ENCODE results near the gene GPC3.
"Not testable (repeated sequence)": the region's sequence is repeated elsewhere in the genome, so short reads cannot be mapped to it uniquely, and the experiment has no call there.

Gene GPC3

DNA sequence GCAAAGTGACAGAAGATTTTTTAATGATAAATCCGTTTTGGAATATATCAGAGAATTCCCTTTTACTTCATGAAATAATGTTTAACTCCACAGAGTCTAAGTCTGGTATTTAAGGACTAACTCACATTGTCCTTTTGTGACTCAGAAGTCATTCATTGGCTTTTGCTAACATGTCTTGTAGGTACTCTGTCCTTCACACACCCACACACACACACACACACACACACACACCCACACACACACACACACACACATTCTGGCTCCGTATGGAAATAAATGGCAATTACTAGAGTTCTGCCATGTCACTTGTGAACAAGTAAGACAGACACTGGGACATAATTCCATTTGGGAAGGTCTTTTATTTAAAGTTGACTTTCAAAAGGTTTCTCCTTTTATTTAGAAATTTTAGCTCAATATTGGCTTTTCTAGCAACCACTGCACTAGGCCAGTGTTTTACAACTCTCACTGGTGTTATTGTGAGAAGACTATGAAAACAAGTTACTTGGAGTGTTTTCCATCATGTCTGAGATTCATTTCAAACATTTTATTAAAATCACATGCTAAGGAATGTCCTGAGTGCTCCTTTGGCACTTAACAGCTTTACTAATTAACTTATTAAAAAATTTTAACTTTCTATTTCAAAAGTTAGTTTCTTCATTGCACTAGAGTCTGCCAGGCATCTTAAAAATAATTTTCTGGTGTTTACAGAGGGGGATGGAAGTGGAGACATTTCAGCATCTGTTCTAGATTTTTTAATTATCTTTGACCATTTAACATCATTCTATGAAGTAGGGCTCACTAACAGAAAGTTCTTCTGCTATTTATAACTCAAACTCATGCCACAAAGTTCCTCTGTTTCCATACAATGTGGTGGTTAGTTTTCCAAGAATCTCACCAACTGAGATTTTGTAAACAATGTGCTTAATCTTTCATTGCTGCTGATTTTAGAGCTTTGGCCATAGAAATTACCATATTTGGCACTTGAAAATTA, 329.8 kb downstream of the GPC3 start:
- DNase-seq (ENCODE audit: low read depth in 1 of 2, low spot score in 1 of 2), result no peak

- no peak for DNase-seq (ENCODE audit: low read depth in 1 of 2, low spot score in 1 of 2)
Measured at GRCh38 chrX:133654811-133655210, 330.6 kb downstream of the GPC3 start.

- no peak for DNase-seq (ENCODE audit: low read depth in 1 of 2, low spot score in 1 of 2)
Measured at GRCh38 chrX:133653358-133653757, 332.0 kb downstream of the GPC3 start.

- no peak for DNase-seq (ENCODE audit: low read depth in 1 of 2, low spot score in 1 of 2)
Measured at GRCh38 chrX:133652185-133652584, 333.2 kb downstream of the GPC3 start.

GRCh38 chrX:133650239-133650638, 335.2 kb downstream of the GPC3 start:
- no peak for DNase-seq (ENCODE audit: low read depth in 1 of 2, low spot score in 1 of 2)

- DNase-seq (ENCODE audit: low read depth in 1 of 2, low spot score in 1 of 2), result no peak
Measured at GRCh38 chrX:133649651-133650050, 335.7 kb downstream of the GPC3 start.

GRCh38 chrX:133648594-133648993, 336.8 kb downstream of the GPC3 start:
- no peak for DNase-seq (ENCODE audit: low read depth in 1 of 2, low spot score in 1 of 2)

- DNase-seq (ENCODE audit: low read depth in 1 of 2, low spot score in 1 of 2), result no peak
Measured at GRCh38 chrX:133646719-133647116, 338.7 kb downstream of the GPC3 start.

DNA sequence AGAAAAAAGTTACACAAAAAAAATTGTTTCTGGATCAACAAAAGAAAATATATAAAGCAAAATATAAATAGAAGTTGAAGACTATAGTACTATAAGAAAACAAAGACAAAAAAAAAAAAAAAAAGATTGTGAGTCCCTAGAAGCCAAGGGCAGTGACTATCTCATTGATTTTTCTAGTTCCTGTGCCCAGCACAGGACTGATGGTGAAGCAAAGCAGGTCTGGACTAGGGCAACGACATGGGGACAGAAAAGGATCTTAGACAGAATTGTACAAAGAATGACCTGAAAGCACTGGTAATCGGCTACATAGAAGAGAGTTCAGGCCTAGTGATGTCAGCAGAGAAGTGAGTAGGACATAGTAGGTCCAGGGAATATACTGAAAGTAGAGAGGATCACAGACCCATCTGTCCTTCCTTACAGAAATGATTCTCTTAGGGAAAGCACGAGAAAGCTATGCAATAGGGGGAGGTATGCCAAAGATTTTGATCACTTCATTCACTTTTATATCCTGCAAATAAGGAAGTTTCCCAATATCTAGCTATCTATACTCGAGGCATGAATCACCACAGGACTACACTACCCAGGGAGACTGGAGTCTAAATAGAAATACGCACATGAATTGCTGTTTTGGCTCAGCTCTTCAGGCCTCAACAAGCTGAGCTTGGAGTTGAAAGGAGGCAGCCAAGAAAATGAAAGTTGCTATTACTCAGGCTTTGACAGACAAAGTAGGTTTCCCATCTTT, 339.2 kb downstream of the GPC3 start:
- DNase-seq (ENCODE audit: low read depth in 1 of 2, low spot score in 1 of 2), result no peak

GRCh38 chrX:133645256-133645655, 340.1 kb downstream of the GPC3 start:
- no peak for DNase-seq (ENCODE audit: low read depth in 1 of 2, low spot score in 1 of 2)

DNA sequence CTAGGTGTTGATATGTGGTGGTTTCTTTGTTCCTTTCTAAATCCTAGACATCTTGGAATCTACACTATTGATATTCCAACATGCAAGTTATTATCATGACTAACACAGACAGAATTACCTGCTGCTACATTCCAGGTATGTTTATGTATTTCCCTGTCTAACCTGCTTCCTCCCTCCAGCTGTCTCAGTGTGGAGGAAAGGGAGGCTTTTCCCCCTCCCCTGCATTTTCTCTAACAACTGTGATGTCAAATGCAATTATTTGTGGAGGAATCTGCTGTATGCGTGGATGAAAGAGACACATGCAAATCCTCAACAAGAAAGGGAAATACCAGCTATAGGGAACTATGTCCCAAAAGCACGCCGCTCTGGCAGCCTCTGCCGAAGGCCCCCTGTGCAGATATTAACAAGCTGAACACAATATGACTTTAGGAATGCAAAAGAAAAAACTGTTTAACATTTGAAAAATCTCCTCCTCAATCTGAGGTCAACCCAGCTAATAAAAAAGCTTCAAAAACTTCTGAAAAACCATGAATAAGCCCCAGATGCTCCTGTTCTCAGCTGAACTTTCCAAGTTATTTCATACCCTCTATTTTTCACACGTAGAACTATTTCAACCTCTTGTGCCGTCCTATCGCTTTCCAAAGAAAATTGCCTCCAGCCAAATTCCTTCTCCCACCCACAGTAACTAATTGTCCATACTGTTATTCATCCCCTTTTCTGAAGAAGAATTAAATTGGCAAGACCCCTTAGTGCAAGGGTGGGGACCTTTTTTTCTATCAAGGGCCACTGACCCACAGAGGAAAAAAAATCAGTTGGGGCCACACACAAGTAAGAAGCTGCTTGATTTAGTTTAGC, 345.0 kb downstream of the GPC3 start:
- DNase-seq (ENCODE audit: low read depth in 1 of 2, low spot score in 1 of 2), result no peak

- DNase-seq (ENCODE audit: low read depth in 1 of 2, low spot score in 1 of 2), result no peak
Measured at GRCh38 chrX:133639726-133640125, 345.7 kb downstream of the GPC3 start.

DNA sequence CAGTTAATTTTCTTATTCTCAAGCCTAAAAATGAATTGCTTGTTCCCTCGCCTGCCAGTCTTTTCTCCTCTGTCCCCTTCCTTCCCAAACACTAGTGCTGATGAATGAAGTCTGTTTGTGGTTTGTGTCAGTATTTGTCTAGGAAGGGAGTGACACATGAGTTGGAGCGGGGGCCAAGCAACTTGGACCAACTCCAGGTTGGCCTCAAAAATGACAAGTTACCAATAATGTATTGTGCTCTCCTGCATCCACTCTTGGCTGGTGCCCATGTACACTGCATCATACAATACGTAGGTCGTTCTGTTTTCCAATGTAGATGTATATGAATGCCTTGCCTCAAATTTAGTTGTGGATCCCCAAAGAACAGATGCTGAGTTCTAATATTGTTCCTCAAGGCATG, 347.1 kb downstream of the GPC3 start:
- no peak for DNase-seq (ENCODE audit: low read depth in 1 of 2, low spot score in 1 of 2)

DNA sequence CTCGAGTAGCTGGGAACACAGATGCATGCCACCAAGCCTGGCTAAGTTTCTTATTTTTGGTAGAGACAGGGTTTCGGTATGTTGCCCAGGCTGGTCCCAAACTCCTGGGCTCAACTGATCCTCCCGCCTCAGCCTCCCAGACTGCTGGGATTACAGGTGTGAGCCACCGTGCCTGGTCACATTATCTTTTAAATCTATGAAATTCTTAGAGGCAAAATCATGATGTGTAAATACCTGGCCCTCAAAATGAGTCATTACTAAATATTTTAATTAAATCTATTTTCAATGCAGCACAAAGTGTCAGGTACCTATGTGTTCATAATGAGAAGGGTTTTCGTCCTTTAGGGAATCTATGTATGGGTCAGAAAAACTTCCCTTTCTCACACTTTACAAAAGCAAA, 347.6 kb downstream of the GPC3 start:
- DNase-seq (ENCODE audit: low read depth in 1 of 2, low spot score in 1 of 2), result no peak

DNA sequence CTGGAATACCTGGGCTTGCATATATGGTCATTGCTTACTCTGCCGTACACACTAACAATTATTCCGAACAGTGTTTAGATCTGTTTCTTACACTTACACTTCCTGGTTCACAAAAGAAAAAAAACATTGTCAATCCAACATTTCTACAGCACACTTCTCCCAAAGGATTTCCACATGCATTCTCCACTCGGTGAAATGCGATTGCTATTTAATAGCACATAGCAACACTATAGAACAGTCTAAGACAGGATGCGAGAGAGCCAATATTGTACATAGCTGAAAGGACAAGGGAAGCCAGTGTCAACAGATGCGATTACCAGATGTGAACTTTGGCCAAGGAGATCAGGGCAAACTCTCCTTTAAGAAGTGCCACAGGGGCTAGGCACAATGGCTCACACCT, 349.4 kb downstream of the GPC3 start:
- DNase-seq (ENCODE audit: low read depth in 1 of 2, low spot score in 1 of 2), result no peak

- no peak for DNase-seq (ENCODE audit: low read depth in 1 of 2, low spot score in 1 of 2)
Measured at GRCh38 chrX:133634416-133634815, 351.0 kb downstream of the GPC3 start.

GRCh38 chrX:133633950-133634349, 351.4 kb downstream of the GPC3 start:
- DNase-seq (ENCODE audit: low read depth in 1 of 2, low spot score in 1 of 2), result no peak

- DNase-seq (ENCODE audit: low read depth in 1 of 2, low spot score in 1 of 2), result no peak
Measured at GRCh38 chrX:133633162-133633561, 352.2 kb downstream of the GPC3 start.

DNA sequence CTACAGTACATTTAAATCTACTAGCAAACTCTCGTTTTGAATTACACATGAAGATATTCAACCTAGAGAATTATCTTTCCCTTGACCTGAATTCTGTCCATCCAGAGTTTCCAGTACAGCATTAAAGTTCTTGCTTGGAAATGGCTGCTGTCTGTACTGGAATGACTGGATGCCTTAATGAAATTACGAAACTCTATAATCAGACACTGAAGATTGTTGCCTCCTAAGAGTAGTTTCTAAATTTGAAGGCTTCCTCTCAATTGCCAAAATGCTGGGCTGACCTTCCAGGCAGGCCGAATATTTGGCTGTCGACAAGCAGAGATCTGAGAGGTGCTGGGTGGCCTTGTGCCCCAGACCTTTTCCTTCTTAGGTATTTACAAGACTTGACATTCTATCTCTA, 355.0 kb downstream of the GPC3 start:
- no peak for DNase-seq (ENCODE audit: low read depth in 1 of 2, low spot score in 1 of 2)

DNA sequence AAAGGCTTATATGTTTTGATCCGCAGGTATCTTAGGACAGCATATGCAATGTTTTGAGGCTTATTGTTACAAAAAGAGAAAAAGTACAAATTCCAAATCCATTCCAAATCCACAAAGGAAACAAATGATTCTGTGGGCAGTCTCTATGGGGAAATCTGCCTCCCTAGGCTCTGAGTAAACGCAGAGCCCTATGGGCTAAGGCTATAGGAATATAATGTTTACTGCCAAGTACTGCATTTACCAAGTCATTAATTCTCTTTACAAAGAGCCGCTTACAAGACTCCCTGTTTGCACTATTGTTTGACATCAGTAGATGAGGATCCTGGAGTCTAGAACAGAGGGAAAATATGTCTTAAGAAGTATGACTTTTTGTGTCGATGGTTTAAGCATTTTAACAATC, 357.7 kb downstream of the GPC3 start:
- DNase-seq (ENCODE audit: low read depth in 1 of 2, low spot score in 1 of 2), result no peak

DNA sequence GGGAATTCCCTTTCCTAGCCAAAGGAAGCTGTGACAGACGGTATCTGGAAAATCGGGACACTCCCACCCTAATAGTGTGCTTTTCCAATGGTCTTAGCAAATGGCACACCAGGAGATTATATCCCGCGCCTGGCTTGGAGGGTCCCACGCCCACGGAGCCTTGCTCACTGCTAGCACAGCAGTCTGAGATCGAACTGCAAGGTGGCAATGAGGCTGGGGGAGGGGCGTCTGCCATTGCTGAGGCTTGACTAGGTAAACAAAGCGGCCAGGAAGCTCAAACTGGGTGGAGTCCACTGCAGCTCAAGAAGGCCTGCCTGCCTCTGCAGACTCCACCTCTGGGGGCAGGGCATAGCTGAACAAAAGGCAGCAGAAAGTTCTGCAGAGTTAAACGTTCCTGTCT, 364.0 kb downstream of the GPC3 start:
- not testable (repeated sequence) for DNase-seq (ENCODE audit: low read depth in 1 of 2, low spot score in 1 of 2)
